ENCODE results near the gene ATG7.
"Not testable (repeated sequence)": the region's sequence is repeated elsewhere in the genome, so short reads cannot be mapped to it uniquely, and the experiment has no call there.

Gene ATG7

DNA sequence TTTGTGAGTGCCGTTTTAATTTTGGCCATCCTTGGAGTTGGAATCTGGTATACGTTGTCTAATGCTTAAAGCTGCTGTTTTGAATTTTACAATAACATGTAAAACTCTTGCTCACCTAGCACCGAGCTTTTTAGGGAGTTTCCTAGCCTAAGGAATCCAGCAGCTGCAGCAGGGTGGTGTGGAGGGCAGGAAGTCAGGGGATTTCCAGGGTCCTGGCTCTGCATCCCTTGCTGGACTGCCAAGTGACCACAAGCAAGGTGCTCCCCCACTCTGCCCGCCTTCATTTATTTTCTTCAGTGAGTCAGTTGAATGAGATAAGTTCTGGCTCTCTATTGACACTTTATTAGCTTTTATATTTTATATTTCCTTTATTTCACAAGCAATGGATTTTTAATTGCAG, 113.7 kb downstream of the ATG7 start:
- no peak for DNase-seq (ENCODE audit: low read depth in 3 of 3, low spot score in 1 of 3)

DNA sequence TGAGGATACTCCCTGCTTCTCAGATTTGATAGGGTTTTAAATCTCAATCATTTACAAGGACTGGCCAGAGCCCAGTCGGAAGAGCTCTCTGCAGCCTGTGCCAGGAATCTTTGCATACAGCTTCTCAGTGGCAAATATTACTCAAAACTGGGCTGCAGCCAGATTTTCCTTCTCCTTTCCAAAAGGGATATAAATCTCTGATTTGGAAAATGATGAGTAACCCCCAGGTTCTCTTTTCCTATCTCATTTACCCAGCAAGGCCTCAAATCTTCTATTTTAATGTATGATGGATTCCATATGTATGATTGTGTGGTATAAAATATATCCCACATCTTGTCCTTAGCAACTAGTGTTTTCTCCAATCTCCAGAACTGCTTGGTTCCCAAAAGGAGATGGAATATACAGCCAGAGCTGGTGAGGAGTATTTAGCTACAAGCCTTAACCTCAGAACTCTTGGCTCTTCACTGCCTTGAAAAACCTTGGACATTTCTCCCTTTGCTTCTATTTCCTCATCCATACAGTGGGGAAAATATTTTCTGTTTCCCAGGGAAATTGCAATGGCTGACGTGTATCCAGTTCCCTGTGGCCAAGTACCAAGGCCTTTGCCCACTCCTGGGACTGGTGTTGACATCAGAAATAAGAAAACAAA, 114.4 kb downstream of the ATG7 start:
- no peak for DNase-seq (ENCODE audit: low read depth in 3 of 3, low spot score in 1 of 3)

DNA sequence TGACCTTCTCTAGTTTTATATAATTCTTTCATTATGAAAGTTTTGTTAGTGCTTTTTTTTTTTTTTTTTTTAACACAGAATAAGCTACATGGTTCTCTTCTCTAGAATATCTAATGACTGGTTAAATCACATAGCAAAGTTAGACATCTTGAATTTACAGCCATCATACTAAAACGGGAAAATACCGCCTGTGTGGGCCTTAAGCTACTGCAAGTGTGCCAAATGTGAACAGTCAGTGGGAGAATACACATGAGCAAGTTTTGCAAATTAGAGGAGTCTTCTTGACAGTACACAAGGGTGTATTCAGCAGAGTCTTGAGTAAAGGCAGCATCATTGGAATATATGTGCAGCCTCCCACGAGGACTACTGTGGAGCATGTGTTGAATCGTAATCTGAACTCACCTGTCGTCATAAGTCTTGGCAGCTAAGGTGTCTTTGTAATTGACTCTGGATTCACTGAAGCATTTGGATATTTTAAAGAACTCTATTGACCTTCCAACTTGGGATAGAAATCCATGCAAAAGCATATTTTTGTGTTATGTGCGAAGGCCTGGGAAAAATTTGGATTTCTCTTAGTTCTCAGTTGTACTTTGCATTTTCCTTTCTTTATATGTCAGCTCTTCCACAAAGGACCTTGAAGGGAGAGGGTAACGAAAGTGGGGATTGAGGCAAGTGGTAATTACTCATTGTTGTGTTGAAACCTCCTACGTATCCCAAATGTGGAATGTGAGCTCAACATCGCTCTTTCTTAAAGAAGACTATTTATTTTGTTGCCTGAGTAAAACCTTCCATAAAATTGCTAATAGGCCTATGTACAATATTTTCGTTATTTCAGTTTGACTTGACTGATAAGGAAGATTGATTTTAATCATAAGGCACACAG, 117.4 kb downstream of the ATG7 start:
- no peak for DNase-seq (ENCODE audit: low read depth in 3 of 3, low spot score in 1 of 3)

DNA sequence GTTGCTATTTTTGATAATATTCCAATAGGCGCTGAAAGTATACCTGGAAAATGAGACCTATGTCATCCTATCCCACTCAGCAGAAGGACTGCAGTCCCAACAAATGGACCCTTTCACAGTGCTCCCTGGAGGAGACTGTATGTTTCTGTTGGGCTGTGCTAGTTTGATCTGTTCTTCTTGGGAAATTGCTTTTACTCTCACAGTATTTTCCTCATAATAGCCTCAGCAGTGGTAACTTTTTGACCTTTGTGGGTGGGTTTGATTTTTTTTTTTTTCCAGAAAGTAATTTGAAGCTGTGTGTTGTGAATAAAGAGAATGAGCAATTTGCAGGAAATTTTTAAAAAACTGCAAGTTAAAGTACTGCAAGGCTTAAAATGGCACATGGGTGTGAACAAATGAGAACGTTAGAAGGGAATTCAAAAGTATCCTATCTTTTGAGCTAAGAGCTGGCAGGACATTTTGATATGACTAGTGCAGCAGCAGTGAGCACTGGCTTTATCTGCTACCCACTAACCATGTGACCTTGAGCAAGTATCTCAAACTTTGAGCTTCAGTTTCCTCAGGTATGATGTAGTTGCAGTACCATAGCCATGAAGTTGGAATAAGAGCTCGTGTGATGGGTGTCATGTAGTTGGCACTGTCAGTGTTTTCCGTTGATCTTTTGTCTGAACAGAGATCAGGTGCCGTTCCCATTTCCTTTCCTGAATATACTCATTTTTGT, 118.4 kb downstream of the ATG7 start:
- no peak for DNase-seq (ENCODE audit: low read depth in 3 of 3, low spot score in 1 of 3)

DNA sequence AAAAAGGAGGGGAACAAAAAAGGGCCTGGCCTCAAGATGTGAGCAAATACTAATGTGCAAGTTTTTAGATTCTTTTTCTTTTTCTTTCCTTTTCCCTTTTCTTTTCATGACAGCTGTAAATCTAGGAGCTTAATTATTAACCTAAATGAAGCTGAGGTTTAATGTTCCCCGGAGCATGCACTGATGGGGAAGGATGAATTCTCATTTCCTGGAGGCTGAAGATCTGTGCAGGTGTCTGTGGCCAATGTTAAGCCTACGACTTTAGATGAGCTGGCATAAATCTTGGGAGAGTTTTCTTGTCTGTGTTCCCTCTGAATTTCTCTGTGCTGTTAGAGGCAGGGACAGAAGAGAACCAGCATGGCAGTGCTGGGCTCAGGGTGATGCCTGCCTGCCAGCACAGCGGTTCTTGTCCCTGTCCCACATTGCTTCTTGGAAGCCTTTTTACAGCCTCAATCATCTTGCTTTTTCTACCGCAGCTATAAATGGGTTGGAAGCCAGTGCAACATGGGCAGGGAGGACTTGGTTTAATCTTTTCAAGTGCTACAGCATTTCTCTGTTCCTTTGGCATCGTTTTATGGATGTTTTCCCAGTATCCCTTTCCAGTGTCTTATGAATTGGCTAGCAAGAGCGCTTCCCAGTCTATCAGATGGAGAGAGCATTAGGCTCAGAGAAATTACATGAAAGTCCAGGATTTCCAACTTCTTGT, 119.1 kb downstream of the ATG7 start:
- no peak for DNase-seq (ENCODE audit: low read depth in 3 of 3, low spot score in 1 of 3)

DNA sequence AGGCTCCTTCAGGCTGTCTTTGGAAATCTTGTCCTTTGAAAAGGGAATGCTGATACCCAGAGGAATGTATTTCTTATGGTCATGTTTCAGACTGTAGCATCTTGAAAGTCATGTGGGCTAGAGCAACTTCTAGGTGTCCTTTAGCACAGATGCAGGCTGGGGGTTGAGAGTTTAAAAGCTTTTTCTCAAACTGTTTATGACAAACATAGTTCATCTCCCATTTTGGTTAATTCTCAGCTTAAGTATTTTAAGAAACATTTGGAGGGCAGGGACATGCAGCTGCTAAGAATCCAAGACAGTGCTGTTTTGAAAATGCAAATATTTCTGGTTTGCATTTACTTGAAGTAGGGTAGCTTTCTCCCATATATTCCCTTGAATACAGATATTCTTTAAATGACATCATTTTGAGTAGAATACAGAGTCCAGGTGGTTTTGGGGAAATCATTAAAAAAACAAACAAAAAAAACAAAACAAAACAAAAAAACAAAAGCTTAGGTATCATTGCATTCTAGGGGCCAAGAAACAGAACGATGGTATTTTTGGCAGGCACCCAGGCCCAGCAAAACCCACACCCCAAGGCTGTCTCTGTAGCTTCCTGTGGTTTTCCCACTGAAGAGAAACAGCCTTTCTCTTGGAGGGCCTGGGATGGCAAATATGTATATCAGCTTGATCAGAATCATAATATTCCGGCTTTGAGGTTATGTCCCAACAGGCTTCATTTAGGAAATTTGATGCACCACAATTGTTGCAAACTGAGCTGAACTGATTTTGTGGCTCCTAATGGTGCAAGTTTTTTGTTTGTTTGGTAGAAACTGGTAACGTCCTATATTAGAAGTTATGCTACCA, 120.0 kb downstream of the ATG7 start:
- DNase-seq (ENCODE audit: low read depth in 3 of 3, low spot score in 1 of 3) = no peak

DNA sequence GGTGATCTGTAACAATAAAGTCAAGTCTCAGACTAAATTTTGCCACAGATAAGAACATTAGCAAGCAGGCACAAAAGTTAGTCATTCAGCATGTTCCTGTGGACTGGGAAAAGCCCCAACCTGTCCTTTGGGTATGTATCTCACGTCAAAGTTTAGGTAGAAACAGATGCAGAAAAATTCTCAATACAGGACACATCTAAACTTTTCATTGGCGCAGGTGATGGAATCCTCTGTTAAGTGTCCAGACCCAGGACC, 120.6 kb downstream of the ATG7 start:
- DNase-seq (ENCODE audit: low read depth in 3 of 3, low spot score in 1 of 3) = no peak

DNA sequence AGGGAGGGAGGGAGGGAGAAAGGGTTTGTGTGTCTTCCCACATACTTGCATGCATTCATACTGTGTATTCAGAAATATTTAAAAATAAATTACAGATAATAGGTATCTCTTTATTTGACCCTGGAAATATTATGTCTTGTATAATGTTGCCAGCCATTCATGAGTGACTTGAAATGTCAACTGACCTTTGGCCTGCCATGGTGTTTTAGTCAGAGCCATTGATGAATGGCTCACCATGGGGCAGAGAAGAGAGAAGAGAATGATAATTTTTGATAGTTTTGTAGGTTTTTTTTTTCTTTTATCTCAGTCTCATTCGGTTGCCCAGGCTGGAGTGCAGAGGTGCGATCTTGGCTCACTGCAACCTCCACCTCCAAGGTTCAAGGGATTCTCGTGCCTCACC, 121.2 kb downstream of the ATG7 start:
- no peak for DNase-seq (ENCODE audit: low read depth in 3 of 3, low spot score in 1 of 3)

DNA sequence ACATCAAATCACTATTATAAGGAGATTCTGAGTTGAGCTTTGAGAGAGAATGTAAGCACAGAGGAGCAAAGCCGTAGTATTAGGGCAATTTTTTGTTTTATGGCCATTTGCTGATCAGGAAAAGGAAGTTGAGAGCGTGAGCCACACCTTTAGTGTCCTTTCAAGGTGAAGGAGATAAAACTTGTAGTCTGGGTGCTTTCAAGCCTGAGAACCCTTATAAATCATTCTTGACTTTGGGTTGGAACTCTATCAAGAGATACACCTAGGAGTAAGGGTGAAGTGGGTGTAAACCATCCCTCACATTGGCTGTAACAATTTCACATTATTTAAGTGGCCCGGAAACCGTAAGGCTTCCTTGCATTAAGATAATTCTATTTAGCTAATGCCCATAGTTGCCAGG, 122.2 kb downstream of the ATG7 start:
- DNase-seq (ENCODE audit: low read depth in 3 of 3, low spot score in 1 of 3) = no peak

DNA sequence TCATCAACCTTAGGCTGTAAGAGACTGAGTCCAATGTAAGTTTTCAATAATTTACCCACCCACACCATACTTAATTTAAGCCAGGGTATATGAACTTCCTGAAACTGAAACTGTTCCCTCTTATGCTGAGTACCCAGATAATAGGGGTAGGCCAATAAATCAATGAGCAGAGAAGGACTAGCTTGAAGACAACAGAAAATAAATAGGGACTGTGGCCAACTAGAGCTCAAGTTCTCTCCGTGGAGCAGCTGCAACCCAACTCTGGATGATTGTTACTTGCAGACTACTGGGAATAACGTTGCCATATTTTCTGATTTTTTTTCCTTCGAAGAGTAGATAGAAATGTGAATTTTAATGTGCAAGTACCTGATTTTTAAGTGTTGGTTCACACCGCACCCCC, 128.0 kb downstream of the ATG7 start:
- DNase-seq (ENCODE audit: low read depth in 3 of 3, low spot score in 1 of 3) = no peak

DNA sequence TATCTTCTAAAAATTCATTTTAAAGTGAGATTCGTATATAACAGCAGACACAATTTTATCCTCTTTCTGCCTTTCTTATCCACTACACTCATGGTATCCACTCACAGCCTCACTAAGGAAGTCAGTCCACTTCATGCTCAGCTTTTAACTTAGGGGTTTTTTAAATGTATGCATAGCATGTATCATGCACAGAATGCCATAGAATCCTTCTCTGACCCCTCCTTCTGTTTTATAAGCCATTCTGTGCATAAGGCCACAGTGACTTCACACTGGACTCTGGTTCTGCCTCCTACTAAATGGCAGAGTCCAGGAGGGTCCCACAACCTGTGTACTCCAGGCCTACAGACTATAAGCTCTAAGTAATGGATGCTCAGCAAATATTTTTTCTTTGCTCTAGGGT, 129.2 kb downstream of the ATG7 start:
- no peak for DNase-seq (ENCODE audit: low read depth in 3 of 3, low spot score in 1 of 3)

DNA sequence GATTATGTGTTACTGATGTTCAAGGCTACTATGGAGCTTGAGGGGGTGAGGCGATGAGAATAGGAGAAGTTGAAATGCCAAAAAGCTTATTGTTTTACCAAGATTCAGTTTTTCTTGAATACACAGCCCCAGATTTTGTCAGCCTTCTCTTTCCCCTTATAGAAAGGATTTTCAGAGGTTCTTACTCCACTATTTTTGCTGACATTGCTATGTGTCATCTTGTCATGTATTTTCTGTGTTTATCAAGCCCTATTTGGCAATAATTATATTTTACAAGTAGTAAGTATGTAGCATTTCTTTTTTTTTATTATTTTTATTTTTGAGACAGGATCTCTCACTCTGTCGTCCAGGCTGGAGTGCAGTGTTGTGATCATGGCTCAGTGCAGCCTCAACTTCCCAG, 133.1 kb downstream of the ATG7 start:
- DNase-seq (ENCODE audit: low read depth in 3 of 3, low spot score in 1 of 3) = no peak

DNA sequence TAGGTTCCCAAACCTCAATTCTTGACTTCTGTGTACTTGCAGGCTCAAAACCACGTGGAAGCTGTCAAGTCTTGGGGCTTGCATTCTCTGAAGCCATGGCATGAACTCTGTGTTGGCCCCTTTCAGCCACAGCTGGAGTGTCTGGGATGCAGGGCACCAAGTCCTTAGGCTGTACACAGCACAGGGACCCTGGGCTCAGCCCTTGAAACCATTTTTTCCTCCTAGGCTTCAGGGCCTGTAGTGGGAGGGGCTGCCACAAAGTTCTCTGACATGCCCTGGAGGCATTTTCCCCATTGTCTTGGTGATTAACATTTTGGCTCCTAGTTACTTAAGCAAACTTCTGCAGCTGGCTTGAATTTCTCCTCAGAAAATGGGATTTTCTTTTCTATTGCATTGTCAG, 135.4 kb downstream of the ATG7 start:
- DNase-seq (ENCODE audit: low read depth in 3 of 3, low spot score in 1 of 3) = no peak

DNA sequence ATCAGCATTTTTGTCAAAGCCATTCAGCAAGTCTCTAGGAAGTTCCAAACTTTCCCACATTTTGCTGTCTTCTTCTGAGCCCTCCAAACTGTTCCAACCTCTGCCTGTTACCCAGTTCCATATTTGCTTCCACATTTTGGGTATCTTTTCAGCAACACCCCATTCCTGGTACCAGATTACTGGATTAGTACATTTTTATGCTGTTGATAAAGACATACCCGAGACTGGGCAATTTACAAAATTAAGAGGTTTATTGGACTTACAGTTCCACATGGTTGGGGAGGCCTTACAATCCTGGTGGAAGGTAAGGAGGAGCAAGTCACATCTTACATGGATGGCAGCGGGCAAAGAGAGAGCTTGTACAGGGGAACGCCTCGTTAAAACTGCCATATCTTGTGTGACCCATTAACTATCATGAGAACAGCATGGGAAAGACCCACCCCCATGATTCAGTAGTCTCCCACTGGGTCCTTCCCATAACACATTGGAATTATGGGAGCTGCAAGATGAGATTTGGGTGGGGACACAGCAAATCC, 136.2 kb downstream of the ATG7 start:
- DNase-seq (ENCODE audit: low read depth in 3 of 3, low spot score in 1 of 3) = not testable (repeated sequence)

DNA sequence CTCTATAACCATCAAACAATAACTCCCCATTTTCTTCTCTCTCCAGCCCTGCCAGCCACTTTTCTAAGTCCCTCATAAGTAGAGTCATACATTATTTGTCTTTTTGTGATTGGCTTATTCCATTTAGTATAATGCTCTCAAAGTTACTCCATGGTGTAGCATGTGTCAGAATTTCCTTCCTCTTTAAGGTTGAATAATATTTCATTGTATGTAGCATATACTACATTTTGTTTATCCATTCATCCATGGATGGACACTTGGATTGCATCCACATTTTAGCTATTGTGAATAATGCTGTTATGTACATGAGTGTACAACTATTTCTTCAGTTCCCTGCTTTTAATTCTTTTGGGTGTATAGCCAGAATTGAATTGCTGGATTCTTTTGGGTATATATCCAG, 138.4 kb downstream of the ATG7 start:
- no peak for DNase-seq (ENCODE audit: low read depth in 3 of 3, low spot score in 1 of 3)

DNA sequence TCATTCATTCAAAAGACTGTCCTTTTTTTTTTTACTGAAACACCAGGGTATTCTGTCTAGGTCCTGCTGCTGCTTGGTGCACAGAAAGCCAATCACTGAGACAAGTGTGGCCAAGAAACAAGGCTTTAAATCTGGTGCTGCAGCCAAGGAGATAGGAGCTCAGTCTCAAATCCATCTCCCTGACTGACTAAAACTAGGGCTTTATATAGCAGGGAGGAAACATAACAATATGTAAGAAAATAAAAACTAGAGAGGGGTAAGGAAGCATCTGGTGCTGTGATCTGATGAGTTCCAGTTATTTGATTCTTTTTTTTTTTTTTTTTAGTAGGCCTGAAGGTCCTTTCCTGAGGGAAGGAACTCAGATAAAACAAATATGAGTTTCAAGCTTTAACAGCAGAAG, 139.8 kb downstream of the ATG7 start:
- DNase-seq (ENCODE audit: low read depth in 3 of 3, low spot score in 1 of 3) = no peak

DNA sequence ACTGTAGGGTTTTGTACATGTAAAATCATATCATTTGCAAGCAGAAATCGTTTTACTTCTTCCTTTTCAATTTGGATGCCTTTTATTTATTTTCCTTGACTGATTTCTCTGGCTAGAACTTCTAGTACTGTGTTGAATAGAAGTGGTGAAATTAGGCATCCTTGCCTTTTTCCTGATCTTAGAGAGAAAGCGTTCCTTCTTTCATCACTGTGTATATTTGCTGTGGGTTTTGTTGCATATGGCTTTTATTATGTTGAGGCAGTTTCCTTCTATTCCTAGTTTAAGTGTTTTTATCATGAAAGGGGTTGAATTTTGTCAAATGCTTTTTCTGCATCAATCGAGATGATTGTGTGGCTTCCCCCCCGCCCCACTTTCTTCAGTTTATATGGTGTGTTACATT, 140.9 kb downstream of the ATG7 start:
- DNase-seq (ENCODE audit: low read depth in 3 of 3, low spot score in 1 of 3) = no peak

DNA sequence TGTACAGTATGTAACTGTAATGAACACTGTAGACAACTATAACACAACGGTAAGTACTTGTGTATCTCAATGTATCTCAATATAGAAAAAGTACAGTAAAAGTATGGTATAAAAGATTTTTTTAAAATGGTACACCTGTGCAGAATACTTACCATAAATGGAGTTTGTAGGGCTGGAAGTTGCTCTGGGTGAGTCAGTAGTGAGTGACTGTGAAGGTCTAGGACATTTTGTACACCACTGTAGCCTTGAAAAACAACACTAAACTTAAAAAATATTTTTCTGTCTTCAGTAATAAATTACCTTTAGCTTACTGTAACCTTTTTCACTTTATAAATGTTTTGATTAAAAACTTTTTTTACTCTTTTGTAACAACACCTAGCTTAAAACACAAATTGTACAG, 142.9 kb downstream of the ATG7 start:
- no peak for DNase-seq (ENCODE audit: low read depth in 3 of 3, low spot score in 1 of 3)

DNA sequence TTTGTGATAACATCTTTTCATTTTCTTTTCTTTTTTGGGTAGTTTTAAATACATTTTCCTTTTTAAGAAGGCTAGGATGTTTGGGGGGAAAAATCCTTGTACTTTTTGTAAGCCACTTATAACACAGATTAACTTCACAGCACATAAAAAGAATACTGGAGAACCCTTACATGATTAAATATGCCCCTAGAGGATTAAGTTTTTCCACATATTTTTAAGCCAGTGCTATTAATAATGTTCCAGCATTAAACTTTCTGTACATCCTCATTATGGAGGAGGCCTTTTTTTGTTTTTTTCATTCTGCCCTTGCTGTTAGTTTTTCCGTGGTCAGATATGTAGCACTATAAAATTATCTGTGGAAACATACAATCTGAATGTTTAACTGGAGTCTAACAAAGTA, 147.9 kb downstream of the ATG7 start:
- no peak for DNase-seq (ENCODE audit: low read depth in 3 of 3, low spot score in 1 of 3)

DNA sequence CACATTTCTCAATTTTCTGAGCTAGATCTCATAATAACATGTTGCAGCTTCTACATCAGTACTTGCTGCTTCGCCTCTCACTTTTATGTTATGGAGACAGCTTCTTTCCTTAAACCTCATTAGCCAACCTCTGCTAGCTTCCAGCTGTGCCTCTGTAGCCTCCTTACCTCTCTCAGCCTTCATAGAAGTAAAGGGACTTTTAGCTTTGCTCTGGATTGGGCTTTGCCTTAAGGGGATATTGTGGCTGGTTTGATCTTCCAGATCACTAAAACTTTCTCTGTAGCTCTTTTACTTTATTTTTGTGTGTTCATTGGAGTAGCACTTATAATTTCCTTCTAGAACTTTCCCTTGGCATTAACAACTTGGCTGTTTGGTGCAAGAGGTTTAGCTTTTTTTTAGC, 150.1 kb downstream of the ATG7 start:
- DNase-seq (ENCODE audit: low read depth in 3 of 3, low spot score in 1 of 3) = no peak

DNA sequence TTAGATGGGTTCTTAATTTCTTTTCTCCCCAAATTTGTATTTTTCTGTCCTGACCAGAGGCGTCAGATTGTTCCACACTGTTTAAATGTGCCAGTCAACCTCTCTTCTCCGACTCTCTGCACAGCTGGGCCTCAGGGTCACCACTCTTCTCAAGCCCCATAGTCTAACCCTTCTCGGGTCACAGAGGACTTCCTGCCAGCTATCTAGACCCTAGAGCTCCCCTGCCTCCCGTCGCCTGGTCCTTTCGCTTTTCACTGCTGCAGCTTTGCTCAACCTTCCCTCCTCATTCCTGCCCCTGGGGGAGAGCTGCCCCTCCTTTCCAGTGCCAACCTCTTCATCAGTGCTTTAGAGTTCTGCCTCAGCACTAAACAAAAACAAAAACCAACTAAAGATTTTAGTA, 151.7 kb downstream of the ATG7 start:
- DNase-seq (ENCODE audit: low read depth in 3 of 3, low spot score in 1 of 3) = no peak
